Peyer's patch (tissue), 4 donors: ENCODE data around the gene NLRP6. TPM values are rescaled to one million over a fixed set of nuclear protein-coding genes. Genes with fewer than 3 reads are reported as not detected.

Experiments
- DNase-seq, 3 donors: peaks; one replicate each; pipeline ENCODE4 v3.0.0-alpha.2; 2017 to 2019
- H3K27ac ChIP-seq, 4 donors: fragments of 200-600 bp; sonication (generic); one replicate each; pipeline ENCODE4 v1.5.1; 2016 to 2019
- H3K27me3 ChIP-seq, 2 donors: fragments of 200-600 bp; sonication (generic); one replicate each; pipeline ENCODE4 v1.5.1; 2019
- H3K36me3 ChIP-seq, 3 donors: fragments of 200-600 bp; sonication (generic); one replicate each; pipeline ENCODE4 v1.5.1; 2016 to 2019
- H3K4me1 ChIP-seq, 4 donors: fragments of 200-600 bp; sonication (generic); one replicate each; pipeline ENCODE4 v1.5.1; 2016 to 2019
- H3K4me3 ChIP-seq, 4 donors: fragments of 200-600 bp; sonication (generic); 1 replicate in 3 of 4; 2 replicates in 1 of 4; pipeline ENCODE4 v1.5.1; 2016 to 2019; ENCODE audit warnings: mild to moderate bottlenecking in 1 of 4
- H3K9me3 ChIP-seq, 4 donors: fragments of 200-600 bp; sonication (generic); one replicate each; pipeline ENCODE4 v1.5.1; 2016 to 2019; ENCODE audit warnings: mild to moderate bottlenecking in 1 of 4
- CTCF ChIP-seq, 6 experiments: fragments of 450-650 bp in 4 of 6; fragments of 200-600 bp in 2 of 6; sonication (generic) in 1 of 6; IDR thresholded peaks; one replicate each; pipeline ENCODE4 v1.5.1; 2017 to 2019; ENCODE audit warnings: antibody characterized with exemption in 6 of 6, mild to moderate bottlenecking in 3 of 6, moderate library complexity in 1 of 6
- POLR2A ChIP-seq, 2 donors: fragments of 450-650 bp; IDR thresholded peaks; one replicate each; pipeline ENCODE4 v1.5.1; 2017; ENCODE audit warnings: antibody characterized with exemption in 2 of 2, mild to moderate bottlenecking in 2 of 2, moderate library complexity in 2 of 2
- total RNA-seq, 4 donors: library from RNA; depleted of rRNA; stranded (reverse); fragments of >200 nt; gene quantifications; one replicate each; pipeline ENCODE4 v1.1.0, GENCODE V29; 2016

The NLRP6 gene
- total RNA-seq, 4 donors from 2014 or later, result 109 to 687 (median 492) TPM

DNA sequence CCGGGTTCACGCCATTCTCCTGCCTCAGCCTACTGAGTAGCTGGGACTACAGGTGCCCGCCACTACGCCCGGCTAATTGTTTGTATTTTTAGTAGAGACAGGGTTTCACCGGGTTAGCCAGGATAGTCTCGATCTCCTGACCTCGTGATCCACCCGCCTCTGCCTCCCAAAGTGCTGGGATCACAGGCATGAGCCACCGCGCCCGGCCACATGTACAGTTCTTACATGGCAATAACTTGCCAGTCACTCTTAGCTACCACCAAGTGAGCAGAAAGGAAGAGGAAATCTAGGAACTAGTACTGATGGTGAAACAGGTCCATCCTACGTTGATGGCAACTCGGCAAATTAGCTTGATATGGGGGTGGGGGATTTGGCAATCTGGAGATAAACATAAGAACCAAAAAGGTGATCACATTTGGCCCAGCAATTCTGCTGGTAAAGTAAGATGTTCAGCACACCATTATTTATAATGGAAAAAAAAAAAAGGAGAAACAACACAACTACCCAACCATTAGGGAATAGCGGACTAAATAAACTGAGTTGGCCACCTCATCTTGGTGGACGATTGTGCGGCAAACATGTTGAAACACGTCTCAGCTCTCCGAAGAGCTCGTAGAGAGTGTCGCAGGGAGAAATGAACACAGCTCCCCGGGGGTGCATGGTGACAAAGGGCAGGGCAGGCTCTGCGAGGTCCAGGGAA is 5.3 kb downstream of the NLRP6 start:
- H3K36me3 ChIP-seq, result peaks cover 0 to 31% (median 0%) of the 10 kb centered on the region in 3 donors
- peak overlapping the region in 2 of 4 donors; percentile 25 to 61 for H3K4me3 ChIP-seq
- H3K27ac ChIP-seq, result peak overlapping the region in 2 of 4 donors; percentile 11 to 66
- H3K4me1 ChIP-seq, result peaks cover 0 to 34% (median 19%) of the 10 kb centered on the region in 4 donors
- H3K27me3 ChIP-seq, result peaks cover 0 to 12% of the 10 kb centered on the region in 2 donors
- peak in 1 of 3 donors; percentile 50 for DNase-seq
- H3K9me3 ChIP-seq, result no peaks in the 10 kb centered on the region
- no peak for TF ChIP-seq CTCF (IDR thresholded peaks at IDR 0.05)
- no peak for TF ChIP-seq POLR2A (IDR thresholded peaks at IDR 0.05)

- Histone ChIP-seq H3K27ac (peak overlapping the region in 2 of 4 donors; percentile 11 to 66), H3K27me3 (peaks cover 0 to 12% of the 10 kb centered on the region in 2 donors), H3K9me3 (no peaks in the 10 kb centered on the region), H3K4me3 (no peak overlapping the region), H3K36me3 (peaks cover 0 to 31% (median 0%) of the 10 kb centered on the region in 3 donors), H3K4me1 (peaks cover 0 to 31% (median 15%) of the 10 kb centered on the region in 4 donors)
- DNase-seq, result peak in 2 of 3 donors; percentile 47 to 57
- TF ChIP-seq CTCF (IDR thresholded peaks at IDR 0.05) (no peak), POLR2A (IDR thresholded peaks at IDR 0.05) (no peak)
These were observed 6.2 kb downstream of the NLRP6 start for GRCh38 chr11:284105-285020.

DNA sequence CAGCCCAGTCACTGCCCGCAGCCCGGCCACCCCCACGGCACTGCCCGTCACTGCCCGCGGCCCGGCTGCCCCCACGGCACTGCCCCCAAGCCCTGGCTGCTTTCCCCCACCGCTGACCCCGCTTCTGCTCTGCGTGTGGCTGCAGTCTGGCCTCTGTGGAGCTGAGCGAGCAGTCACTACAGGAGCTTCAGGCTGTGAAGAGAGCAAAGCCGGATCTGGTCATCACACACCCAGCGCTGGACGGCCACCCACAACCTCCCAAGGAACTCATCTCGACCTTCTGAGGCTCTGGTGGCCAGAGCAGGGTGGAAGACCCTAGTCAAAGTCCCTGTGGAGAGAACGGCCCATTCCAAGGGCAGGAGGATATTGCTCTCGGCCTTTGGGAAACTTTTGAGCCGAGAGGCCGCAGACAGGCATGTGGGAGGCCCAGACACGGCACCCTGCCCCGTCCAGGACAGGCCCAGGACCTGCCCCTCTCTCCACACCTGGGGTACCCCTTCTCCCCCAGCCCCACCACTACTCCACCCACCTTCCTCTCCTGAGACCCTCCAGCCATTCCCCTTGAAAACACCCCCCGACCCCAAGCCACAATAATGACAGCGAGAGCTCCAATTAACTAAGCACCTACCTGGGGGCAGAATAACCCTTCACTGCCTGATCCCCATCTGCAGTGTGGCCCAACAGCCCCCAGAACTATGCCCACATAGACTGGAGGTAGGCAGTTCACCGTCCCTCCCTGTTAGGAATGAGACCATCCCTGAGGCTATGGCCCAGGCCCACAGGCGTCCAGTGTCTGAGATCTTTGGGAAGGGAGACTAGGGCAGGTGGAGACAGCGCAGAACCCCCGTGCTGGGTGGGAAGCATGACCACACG is 7.0 kb downstream of the NLRP6 start:
- Histone ChIP-seq H3K36me3 (peaks cover 0 to 31% (median 0%) of the 10 kb centered on the region in 3 donors), H3K4me3 (no peak overlapping the region), H3K4me1 (peaks cover 0 to 35% (median 15%) of the 10 kb centered on the region in 4 donors), H3K27me3 (peaks cover 0 to 12% of the 10 kb centered on the region in 2 donors), H3K27ac (peak overlapping the region in 1 of 4 donors; percentile 66), H3K9me3 (no peaks in the 10 kb centered on the region)
- peak in 2 of 3 donors; percentile 44 to 52 for DNase-seq
- TF ChIP-seq CTCF (IDR thresholded peaks at IDR 0.05) (no peak), POLR2A (IDR thresholded peaks at IDR 0.05) (no peak)

DNA sequence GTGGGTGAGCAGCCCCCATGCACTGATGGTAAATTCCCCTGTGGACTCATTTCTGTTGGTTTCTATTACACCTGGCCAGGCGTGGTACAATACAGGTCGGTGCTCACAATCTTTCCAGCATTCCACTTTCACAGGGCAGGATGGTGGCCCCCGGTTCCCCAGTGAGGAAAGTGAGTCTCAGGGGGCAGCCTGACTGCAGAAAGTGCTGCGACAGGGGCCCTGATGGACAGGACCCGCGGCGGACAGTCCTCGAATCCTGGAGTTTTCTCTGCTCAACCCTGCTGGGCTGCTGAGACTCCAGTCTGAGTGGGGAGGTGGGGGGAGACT is 7.7 kb downstream of the NLRP6 start:
- Histone ChIP-seq H3K4me1 (peaks cover 0 to 35% (median 14%) of the 10 kb centered on the region in 4 donors), H3K4me3 (no peak overlapping the region), H3K27ac (peak overlapping the region in 2 of 4 donors; percentile 66 to 90), H3K9me3 (no peaks in the 10 kb centered on the region), H3K36me3 (peaks cover 0 to 25% (median 0%) of the 10 kb centered on the region in 3 donors), H3K27me3 (peaks cover 0 to 12% of the 10 kb centered on the region in 2 donors)
- peak in 2 of 3 donors; percentile 45 to 46 for DNase-seq
- TF ChIP-seq CTCF (IDR thresholded peaks at IDR 0.05) (no peak), POLR2A (IDR thresholded peaks at IDR 0.05) (no peak)
